ENCODE results near the gene STAG3.
"Not testable (repeated sequence)": the region's sequence is repeated elsewhere in the genome, so short reads cannot be mapped to it uniquely, and the experiment has no call there.

Gene STAG3

GRCh38 chr7:100222445-100223132, 44.9 kb downstream of the STAG3 start:
- H3K4me3 ChIP-seq (replicated peaks; ENCODE audit: low read depth, low read length): no peak overlapping the region
- TF ChIP-seq CTCF (IDR thresholded peaks at IDR 0.05; ENCODE audit: low read length, missing control alignments): no peak
- DNase-seq (ENCODE audit: low read depth): no peak

- H3K4me3 ChIP-seq (replicated peaks; ENCODE audit: low read depth, low read length); DNase-seq (ENCODE audit: low read depth): not testable (repeated sequence)
Measured at GRCh38 chr7:100223376-100223927, 45.7 kb downstream of the STAG3 start.

- not testable (repeated sequence) for H3K4me3 ChIP-seq (replicated peaks; ENCODE audit: low read depth, low read length); DNase-seq (ENCODE audit: low read depth)
Measured at GRCh38 chr7:100224891-100225290, 47.2 kb downstream of the STAG3 start.

- not testable (repeated sequence) for H3K4me3 ChIP-seq (replicated peaks; ENCODE audit: low read depth, low read length); DNase-seq (ENCODE audit: low read depth)
Measured at GRCh38 chr7:100234660-100235317, 57.1 kb downstream of the STAG3 start.

- DNase-seq (ENCODE audit: low read depth): not testable (repeated sequence)
Measured at GRCh38 chr7:100239975-100240374, 62.3 kb downstream of the STAG3 start.

GRCh38 chr7:100243385-100243784, 65.7 kb downstream of the STAG3 start:
- peak; percentile 4 for DNase-seq (ENCODE audit: low read depth)
- not testable (repeated sequence) for H3K4me3 ChIP-seq (replicated peaks; ENCODE audit: low read depth, low read length)

More at GRCh38 chr7:100239975-100240374, 62.3 kb downstream of the STAG3 start:
- not testable (repeated sequence) for H3K4me3 ChIP-seq (replicated peaks; ENCODE audit: low read depth, low read length)

GRCh38 chr7:100244988-100245605, 67.4 kb downstream of the STAG3 start:
- DNase-seq (ENCODE audit: low read depth); H3K4me3 ChIP-seq (replicated peaks; ENCODE audit: low read depth, low read length): not testable (repeated sequence)

GRCh38 chr7:100246121-100246864, 68.6 kb downstream of the STAG3 start:
- not testable (repeated sequence) for H3K4me3 ChIP-seq (replicated peaks; ENCODE audit: low read depth, low read length); DNase-seq (ENCODE audit: low read depth)

- DNase-seq (ENCODE audit: low read depth); H3K4me3 ChIP-seq (replicated peaks; ENCODE audit: low read depth, low read length): not testable (repeated sequence)
Measured at GRCh38 chr7:100246865-100247137, 69.1 kb downstream of the STAG3 start.

- no peak for TF ChIP-seq CTCF (IDR thresholded peaks at IDR 0.05; ENCODE audit: low read length, missing control alignments)
- no peak overlapping the region for H3K4me3 ChIP-seq (replicated peaks; ENCODE audit: low read depth, low read length)
- DNase-seq (ENCODE audit: low read depth): peak; percentile 52
Measured at GRCh38 chr7:100247152-100247757, 69.5 kb downstream of the STAG3 start.

GRCh38 chr7:100248483-100248882, 70.8 kb downstream of the STAG3 start:
- no peak for TF ChIP-seq CTCF (IDR thresholded peaks at IDR 0.05; ENCODE audit: low read length, missing control alignments)
- no peak for DNase-seq (ENCODE audit: low read depth)

More at GRCh38 chr7:100248483-100248882, 70.8 kb downstream of the STAG3 start:
- H3K4me3 ChIP-seq (replicated peaks; ENCODE audit: low read depth, low read length): no peak overlapping the region
